ENCODE measurements around the gene RAPGEF4. TPM values are rescaled to one million over a fixed set of nuclear protein-coding genes. Genes with fewer than 3 reads are reported as not detected.

Gene RAPGEF4
- total RNA-seq, 1 donor: 2.6 TPM

DNA sequence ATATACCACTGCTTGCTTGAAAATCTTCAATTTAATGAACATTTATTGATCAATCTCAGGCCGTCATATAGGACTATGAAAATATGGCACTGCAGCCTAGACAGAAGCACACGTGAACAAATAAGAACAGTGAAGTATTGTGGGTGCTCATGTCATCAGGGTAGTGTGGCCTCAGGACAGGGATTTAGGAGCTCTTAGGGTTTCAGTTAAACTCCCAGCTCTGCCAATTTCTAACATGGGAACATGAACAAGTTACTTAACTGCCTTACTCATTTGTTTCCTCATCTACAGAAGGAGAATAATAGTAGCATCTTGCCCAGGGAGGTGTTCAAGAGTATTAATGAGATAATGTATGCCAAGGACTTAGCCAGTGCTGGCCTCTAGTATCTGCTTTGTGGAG, 194.0 kb downstream of the RAPGEF4 start:
- no peak overlapping the region for H3K4me3 ChIP-seq (ENCODE audit: low read depth, low read length)
- TF ChIP-seq, protein P1, sequence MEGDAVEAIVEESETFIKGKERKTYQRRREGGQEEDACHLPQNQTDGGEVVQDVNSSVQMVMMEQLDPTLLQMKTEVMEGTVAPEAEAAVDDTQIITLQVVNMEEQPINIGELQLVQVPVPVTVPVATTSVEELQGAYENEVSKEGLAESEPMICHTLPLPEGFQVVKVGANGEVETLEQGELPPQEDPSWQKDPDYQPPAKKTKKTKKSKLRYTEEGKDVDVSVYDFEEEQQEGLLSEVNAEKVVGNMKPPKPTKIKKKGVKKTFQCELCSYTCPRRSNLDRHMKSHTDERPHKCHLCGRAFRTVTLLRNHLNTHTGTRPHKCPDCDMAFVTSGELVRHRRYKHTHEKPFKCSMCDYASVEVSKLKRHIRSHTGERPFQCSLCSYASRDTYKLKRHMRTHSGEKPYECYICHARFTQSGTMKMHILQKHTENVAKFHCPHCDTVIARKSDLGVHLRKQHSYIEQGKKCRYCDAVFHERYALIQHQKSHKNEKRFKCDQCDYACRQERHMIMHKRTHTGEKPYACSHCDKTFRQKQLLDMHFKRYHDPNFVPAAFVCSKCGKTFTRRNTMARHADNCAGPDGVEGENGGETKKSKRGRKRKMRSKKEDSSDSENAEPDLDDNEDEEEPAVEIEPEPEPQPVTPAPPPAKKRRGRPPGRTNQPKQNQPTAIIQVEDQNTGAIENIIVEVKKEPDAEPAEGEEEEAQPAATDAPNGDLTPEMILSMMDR (IDR thresholded peaks at IDR 0.05; ENCODE audit: insufficient read depth, low read depth, low read length): no peak
- no peak for DNase-seq (ENCODE audit: low read depth)

GRCh38 chr2:172930871-172931255, 195.2 kb downstream of the RAPGEF4 start:
- no peak overlapping the region for H3K4me3 ChIP-seq (ENCODE audit: low read depth, low read length)
- TF ChIP-seq, protein P1 (IDR thresholded peaks at IDR 0.05; ENCODE audit: insufficient read depth, low read depth, low read length): no peak
- DNase-seq (ENCODE audit: low read depth): no peak

DNA sequence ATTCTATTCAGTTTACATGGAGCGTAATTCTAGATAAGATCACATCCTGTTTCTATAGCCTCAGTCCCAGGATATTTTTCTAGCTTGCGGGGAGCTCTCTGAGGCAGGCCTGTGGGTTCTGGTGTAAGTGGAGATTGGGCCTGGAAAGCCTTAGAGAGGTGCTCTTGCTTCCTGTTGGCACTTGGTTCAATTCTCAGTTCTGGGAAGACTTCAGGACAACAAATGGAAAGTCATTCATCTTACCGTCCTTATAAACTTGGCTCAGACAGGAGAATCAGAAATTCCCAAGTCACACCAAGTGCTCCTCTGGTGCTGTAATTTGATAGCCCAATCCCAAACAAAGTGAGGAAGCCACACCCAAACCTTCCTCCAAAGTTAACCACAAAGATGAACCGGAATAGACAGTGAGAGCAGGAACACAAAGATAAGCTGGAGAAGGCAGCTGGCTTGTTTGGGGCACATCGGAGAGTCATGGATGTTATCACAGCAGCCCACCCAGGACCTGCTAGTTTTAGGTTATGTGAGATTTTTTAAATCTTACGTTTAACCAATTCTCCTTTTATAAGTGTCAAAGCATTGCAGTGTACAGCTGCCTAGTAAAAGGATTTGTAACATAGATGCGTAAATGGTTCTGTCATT, 195.7 kb downstream of the RAPGEF4 start:
- TF ChIP-seq, protein P1 (IDR thresholded peaks at IDR 0.05; ENCODE audit: insufficient read depth, low read depth, low read length): no peak
- DNase-seq (ENCODE audit: low read depth): peak; percentile 76
- H3K4me3 ChIP-seq (ENCODE audit: low read depth, low read length): peak overlapping the region; percentile 16

GRCh38 chr2:172931918-172932520, 196.4 kb downstream of the RAPGEF4 start:
- DNase-seq (ENCODE audit: low read depth): peak; percentile 81
- TF ChIP-seq, protein P1 (IDR thresholded peaks at IDR 0.05; ENCODE audit: insufficient read depth, low read depth, low read length): peak; percentile 75
- peak overlapping the region; percentile 16 for H3K4me3 ChIP-seq (ENCODE audit: low read depth, low read length)

DNA sequence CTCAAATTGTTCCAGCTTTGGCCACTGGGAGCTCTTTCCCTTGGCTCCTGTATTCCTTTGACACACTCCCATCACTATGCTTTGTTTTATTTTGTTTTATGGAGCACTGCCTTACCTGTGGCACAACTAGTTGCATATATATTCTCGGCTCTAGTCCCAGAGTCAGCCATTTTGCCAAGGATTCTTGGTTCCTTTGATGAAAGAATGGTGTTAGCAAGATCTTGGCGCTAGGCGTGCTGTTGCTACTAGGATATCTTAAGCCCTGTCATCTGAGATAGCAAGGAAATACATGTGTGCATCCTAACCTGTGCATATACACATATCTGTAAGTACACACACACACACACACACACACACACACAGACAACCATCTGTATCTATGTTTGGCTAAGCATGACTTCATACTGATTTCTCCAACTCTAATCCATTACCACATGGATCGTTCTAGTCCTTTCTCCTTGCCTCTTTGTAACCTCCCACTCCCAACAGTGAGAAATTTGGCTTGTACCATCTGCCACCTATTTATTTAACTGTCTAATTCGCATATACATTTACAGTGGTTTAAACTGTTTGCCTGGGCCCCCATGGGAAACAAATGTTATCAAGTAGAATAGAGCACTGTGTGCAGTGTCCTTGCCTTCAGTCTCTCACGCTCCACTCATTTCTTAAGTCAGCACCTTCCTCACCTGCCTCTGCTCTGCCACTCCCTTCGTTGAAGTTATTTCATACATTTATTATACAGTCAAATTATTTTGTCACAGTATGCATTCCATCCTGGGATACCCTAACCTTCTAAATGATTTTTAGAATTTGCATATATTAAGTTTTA, 202.5 kb downstream of the RAPGEF4 start:
- TF ChIP-seq, protein P1 (IDR thresholded peaks at IDR 0.05; ENCODE audit: insufficient read depth, low read depth, low read length): no peak
- H3K4me3 ChIP-seq (ENCODE audit: low read depth, low read length): no peak overlapping the region
- no peak for DNase-seq (ENCODE audit: low read depth)

DNA sequence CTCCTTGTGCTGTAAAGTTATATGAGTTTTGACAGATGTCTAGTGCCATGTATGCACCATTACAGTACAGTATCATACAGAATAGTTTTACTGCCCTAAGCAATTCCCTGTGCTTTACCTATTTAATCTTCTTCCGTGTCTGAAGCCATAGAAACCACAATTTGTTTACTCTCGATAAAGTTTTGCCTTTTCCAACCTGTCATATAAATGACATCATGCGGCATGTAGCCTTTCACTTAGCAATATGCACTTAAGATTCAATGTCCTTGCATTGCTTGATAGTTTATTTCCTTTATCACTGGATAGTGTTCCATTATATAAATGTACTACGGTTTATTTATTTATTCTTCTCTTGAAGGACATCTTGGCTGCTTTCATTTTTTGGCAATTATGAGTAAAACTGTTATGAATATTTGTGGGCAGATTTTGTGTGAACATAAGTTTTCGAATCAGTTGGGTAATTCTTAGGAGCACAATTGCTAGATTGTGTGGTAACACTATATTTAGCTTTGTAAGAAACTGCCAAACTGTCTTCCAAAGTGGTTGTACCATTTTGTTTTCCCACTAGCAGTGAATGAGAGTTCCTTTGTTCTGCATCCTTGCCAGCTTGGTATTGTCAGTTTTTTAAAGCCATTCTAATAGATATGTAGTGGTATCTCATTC, 203.2 kb downstream of the RAPGEF4 start:
- TF ChIP-seq, protein P1 (IDR thresholded peaks at IDR 0.05; ENCODE audit: insufficient read depth, low read depth, low read length): no peak
- DNase-seq (ENCODE audit: low read depth): peak; percentile 33

More for the DNA sequence above, 203.2 kb downstream of the RAPGEF4 start:
- no peak overlapping the region for H3K4me3 ChIP-seq (ENCODE audit: low read depth, low read length)

Data from fibroblast of villous mesenchyme (primary cell).